Measurements from ENCODE around the gene ARID3C. TPM values are rescaled to one million over a fixed set of nuclear protein-coding genes. Genes with fewer than 3 reads are reported as not detected.

Gene ARID3C
- total and polyA plus RNA-seq, 2 experiments from 2014 or later = 0.21 to 0.27 TPM

DNA sequence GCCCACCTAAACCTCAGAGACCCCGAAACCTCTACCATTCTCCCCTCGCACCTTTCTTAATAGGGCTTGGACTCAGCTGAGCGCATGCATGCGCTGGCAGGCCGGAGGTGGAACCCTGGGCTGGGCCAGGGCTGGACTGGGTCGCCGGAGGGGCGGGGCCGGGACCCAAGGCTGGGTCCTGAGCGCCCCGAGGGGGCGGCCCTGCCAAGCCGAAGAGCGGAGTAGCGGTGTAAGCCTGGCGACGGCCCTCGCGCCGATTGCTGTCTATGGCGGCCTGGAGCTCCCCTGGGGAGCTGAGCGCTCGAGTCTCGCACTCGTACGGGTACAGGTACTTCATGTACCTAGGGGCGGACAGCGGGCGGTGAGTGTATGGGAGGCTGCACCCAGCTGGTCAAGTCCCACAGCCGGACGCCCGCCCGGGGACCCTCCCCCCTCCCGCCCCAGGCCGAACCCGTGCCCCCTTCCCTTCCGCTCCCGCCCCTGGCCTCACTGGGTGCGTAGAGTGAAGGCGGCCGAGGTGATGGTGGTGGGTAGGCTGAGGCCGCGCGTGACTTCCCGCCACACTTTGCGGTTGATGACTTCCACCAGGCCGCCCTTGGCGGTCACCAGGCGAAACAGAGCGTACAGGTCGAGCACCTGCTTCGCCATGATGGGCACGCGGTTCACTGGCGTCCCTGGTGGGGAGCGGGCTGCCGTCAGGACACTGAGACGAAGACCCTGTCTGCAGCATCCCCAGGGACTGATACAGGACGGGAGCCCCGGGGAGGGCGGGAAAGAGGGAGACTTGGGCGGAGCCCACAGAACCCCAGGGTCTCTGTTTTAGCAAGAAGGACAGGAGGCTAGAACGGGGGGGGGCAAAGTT is 5.3 kb downstream of the ARID3C start:
- DNase-seq (ENCODE audit: low spot score) = no peak
- Histone ChIP-seq H3K27ac (no peak overlapping the region), H3K4me1 (ENCODE audit: insufficient read depth) (peaks cover 5% of the 10 kb centered on the region), H3K27me3 (peaks cover 60% of the 10 kb centered on the region), H3K79me2 (peaks cover 10% of the 10 kb centered on the region), H4K20me1 (ENCODE audit: insufficient read depth, poor library complexity, severe bottlenecking) (no peaks in the 10 kb centered on the region), H2AFZ (no peak overlapping the region), H3K4me3 (no peak overlapping the region), H3K36me3 (replicated peaks; ENCODE audit: insufficient read depth, low read depth) (no peaks in the 10 kb centered on the region), H3K4me2 (no peak overlapping the region), H3K9me2 (replicated peaks; ENCODE audit: insufficient read depth) (no peaks in the 10 kb centered on the region), H3K9me3 (ENCODE audit: low read depth) (no peaks in the 10 kb centered on the region)
- TF ChIP-seq EZH2phosphoT487 (IDR thresholded peaks at IDR 0.05; ENCODE audit: low read depth, severe bottlenecking, unreplicated experiment) (no peak), EZH2 (IDR thresholded peaks at IDR 0.05; ENCODE audit: borderline replicate concordance) (no peak)
- TF ChIP-seq, protein P1, sequence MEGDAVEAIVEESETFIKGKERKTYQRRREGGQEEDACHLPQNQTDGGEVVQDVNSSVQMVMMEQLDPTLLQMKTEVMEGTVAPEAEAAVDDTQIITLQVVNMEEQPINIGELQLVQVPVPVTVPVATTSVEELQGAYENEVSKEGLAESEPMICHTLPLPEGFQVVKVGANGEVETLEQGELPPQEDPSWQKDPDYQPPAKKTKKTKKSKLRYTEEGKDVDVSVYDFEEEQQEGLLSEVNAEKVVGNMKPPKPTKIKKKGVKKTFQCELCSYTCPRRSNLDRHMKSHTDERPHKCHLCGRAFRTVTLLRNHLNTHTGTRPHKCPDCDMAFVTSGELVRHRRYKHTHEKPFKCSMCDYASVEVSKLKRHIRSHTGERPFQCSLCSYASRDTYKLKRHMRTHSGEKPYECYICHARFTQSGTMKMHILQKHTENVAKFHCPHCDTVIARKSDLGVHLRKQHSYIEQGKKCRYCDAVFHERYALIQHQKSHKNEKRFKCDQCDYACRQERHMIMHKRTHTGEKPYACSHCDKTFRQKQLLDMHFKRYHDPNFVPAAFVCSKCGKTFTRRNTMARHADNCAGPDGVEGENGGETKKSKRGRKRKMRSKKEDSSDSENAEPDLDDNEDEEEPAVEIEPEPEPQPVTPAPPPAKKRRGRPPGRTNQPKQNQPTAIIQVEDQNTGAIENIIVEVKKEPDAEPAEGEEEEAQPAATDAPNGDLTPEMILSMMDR (IDR thresholded peaks at IDR 0.05; ENCODE audit: poor library complexity) = no peak
- WGBS (ENCODE audit: low lambda C conversion rate, missing lambda C conversion rate) = 91% methylated on average over 39 of the region's 63 CpGs

DNA sequence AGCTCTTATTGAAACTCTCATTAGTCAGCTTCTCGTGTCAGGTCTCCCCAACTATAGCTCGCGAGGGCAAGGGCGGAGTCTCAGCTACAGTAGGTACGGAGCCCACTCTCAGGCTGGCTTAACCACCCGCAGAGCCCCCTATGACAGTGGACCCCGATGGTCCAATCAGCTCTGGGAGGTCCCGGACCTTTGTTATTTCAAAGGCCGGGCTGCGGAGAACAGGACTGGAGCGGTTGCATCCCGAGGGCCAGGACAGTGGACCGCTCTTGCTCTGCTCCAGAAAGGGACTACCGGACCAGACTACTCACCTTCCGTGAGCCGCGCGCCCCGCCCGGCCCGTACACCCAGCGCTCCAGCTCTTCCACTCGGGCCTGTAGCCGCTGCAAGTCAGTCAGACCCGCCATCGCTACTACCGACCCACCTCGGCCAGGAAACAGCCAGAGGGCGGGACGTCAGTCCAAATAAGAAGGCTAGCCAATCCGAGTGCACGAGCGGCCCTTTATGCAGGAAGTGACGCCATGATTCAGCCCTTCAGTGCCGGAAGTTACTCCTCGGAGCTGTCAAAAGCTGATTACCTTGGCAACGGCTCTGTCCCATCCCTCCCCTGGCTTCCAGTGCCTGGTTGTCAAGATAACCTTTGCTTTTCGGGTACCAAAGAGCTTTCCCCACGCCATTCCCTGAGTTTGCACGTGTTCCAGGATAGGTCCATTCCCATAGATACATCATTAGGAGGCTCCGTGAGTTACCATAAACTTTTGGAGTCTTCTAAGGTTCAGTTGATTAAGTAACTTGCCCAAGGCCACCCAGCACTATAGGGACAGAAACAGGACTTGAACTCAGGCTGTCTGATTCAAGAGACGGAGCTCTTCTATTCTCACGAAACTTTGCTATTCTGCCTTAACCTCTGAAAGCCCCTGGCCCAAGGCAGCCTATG is 8.5 kb downstream of the ARID3C start, which contains the start of gene DCTN3:
TSS of gene DCTN3 (minus strand) at position 435 of the 934 bp plus-strand sequence. CDS start at position 404, 31 bp downstream.
- no peaks in the 10 kb centered on the region for H3K9me3 ChIP-seq (ENCODE audit: low read depth)
- WGBS (ENCODE audit: low lambda C conversion rate, missing lambda C conversion rate) = 8% methylated on average over 43 of the region's 43 CpGs
- H3K27me3 ChIP-seq = peaks cover 27% of the 10 kb centered on the region
- peak within 1 kb of the TSS; percentile 86 for H2AFZ ChIP-seq
- peak within 1 kb of the TSS; percentile 82 for H3K4me2 ChIP-seq
- peak; percentile 97 for DNase-seq (ENCODE audit: low spot score)
- no peaks in the 10 kb centered on the region for H4K20me1 ChIP-seq (ENCODE audit: insufficient read depth, poor library complexity, severe bottlenecking)
- TF ChIP-seq EZH2 (IDR thresholded peaks at IDR 0.05; ENCODE audit: borderline replicate concordance) (no peak), EZH2phosphoT487 (IDR thresholded peaks at IDR 0.05; ENCODE audit: low read depth, severe bottlenecking, unreplicated experiment) (no peak)
- TF ChIP-seq, protein P1 (IDR thresholded peaks at IDR 0.05; ENCODE audit: poor library complexity) = no peak
- peaks cover 5% of the 10 kb centered on the region for H3K4me1 ChIP-seq (ENCODE audit: insufficient read depth)
- peak within 1 kb of the TSS; percentile 50 for H3K4me3 ChIP-seq
- H3K79me2 ChIP-seq = peaks cover 10% of the 10 kb centered on the region
- no peaks in the 10 kb centered on the region for H3K9me2 ChIP-seq (replicated peaks; ENCODE audit: insufficient read depth)
- H3K36me3 ChIP-seq (replicated peaks; ENCODE audit: insufficient read depth, low read depth) = no peaks in the 10 kb centered on the region
- no peak within 1 kb of the TSS for H3K27ac ChIP-seq

DNA sequence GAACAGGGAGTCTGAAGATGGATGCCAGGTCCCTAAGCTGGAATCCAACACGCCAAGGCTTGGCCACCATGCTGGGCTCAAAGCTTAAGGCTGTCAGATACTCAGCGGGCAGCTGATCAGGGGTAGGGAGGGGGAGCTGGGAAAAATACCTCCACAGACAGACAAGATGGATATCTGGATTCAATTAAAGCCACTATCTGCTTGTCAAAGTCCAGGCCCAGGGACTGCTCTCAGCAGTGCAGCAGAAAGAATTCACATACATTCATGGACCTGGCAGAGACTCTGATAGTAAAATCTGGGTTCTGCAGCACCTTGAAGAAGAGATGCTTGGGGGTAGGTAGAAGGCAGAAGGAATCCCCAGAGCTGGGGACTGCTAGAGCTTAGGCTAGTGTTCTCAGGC is 13.7 kb downstream of the ARID3C start:
- H3K9me3 ChIP-seq (ENCODE audit: low read depth) = no peaks in the 10 kb centered on the region
- H4K20me1 ChIP-seq (ENCODE audit: insufficient read depth, poor library complexity, severe bottlenecking) = no peaks in the 10 kb centered on the region
- DNase-seq (ENCODE audit: low spot score) = no peak
- no peaks in the 10 kb centered on the region for H3K36me3 ChIP-seq (replicated peaks; ENCODE audit: insufficient read depth, low read depth)
- H3K27me3 ChIP-seq = no peaks in the 10 kb centered on the region
- no peaks in the 10 kb centered on the region for H3K9me2 ChIP-seq (replicated peaks; ENCODE audit: insufficient read depth)
- 61% methylated on average over 2 of the region's 2 CpGs for WGBS (ENCODE audit: low lambda C conversion rate, missing lambda C conversion rate)
- no peak overlapping the region for H3K4me2 ChIP-seq
- no peak overlapping the region for H3K4me3 ChIP-seq
- TF ChIP-seq EZH2 (IDR thresholded peaks at IDR 0.05; ENCODE audit: borderline replicate concordance) = no peak
- TF ChIP-seq, protein P1 (IDR thresholded peaks at IDR 0.05; ENCODE audit: poor library complexity) = no peak
- no peak for TF ChIP-seq EZH2phosphoT487 (IDR thresholded peaks at IDR 0.05; ENCODE audit: low read depth, severe bottlenecking, unreplicated experiment)
- peaks cover 22% of the 10 kb centered on the region for H3K79me2 ChIP-seq
- H2AFZ ChIP-seq = no peak overlapping the region
- no peak overlapping the region for H3K27ac ChIP-seq
- peaks cover 10% of the 10 kb centered on the region for H3K4me1 ChIP-seq (ENCODE audit: insufficient read depth)
